Activated CD4-positive, alpha-beta memory T cell treated with anti-CD3 and anti-CD28 coated beads, Interleukin-2, amount 10 ng/mL, durations not matched to agents 7 days and 5 days (primary cell): ENCODE results near the gene NUDT7. TPM values are rescaled to one million over a fixed set of nuclear protein-coding genes. Genes with fewer than 3 reads are reported as not detected.

Experiments used
- CTCF ChIA-PET: fragments of 350-600 bp; sonication (Branson Sonifier 250); formaldehyde crosslinking; loops from one replicate; lab custom pipeline; 2021; ENCODE audit warnings: antibody characterized with exemption, inconsistent platforms; lab: Charles Lee
- POLR2A ChIA-PET: fragments of 350-600 bp; sonication (Branson Sonifier 250); formaldehyde crosslinking; loops from one replicate; lab custom pipeline; 2021; ENCODE audit warnings: antibody characterized with exemption; lab: Charles Lee
- DNase-seq: peaks from one replicate; pipeline ENCODE4 v3.0.0-alpha.2; 2020
- H3K27ac Mint-ChIP-seq: one replicate; pipeline ENCODE4 v1.8.0; 2021; ENCODE audit warnings: mild to moderate bottlenecking, mixed read lengths
- H3K27me3 Mint-ChIP-seq: one replicate; pipeline ENCODE4 v1.8.0; 2021; ENCODE audit warnings: mixed read lengths
- H3K36me3 Mint-ChIP-seq: one replicate; pipeline ENCODE4 v1.8.0; 2021; ENCODE audit warnings: low read depth, mixed read lengths
- H3K4me1 Mint-ChIP-seq: one replicate; pipeline ENCODE4 v1.8.0; 2021; ENCODE audit warnings: mixed read lengths
- H3K4me3 Mint-ChIP-seq: one replicate; pipeline ENCODE4 v1.8.0; 2021; ENCODE audit warnings: mild to moderate bottlenecking, mixed read lengths
- H3K9me3 Mint-ChIP-seq: one replicate; pipeline ENCODE4 v1.8.0; 2021; ENCODE audit warnings: mixed read lengths
- total RNA-seq, 2 experiments: library from RNA; stranded (reverse); gene quantifications; one replicate each; pipeline ENCODE4 v1.2.3, GENCODE V29; 2021

NUDT7 gene
- total RNA-seq, 2 experiments from 2014 or later = 5.3 to 6.5 TPM

GRCh38 chr16:77788181-77789084 is 66.1 kb downstream of the NUDT7 start, which contains the start of gene VAT1L:
TSS of gene VAT1L (plus strand) at chr16:77788564. CDS start at chr16:77788683, 119 bp downstream.
- no peaks in the 10 kb centered on the region for H3K36me3 Mint-ChIP-seq
- H3K27me3 Mint-ChIP-seq = peaks cover 55% of the 10 kb centered on the region
- ChIA-PET CTCF (no interaction called here), POLR2A (no interaction called here)
- H3K4me1 Mint-ChIP-seq = peaks cover 6% of the 10 kb centered on the region
- H3K27ac Mint-ChIP-seq = no peak within 1 kb of the TSS
- H3K4me3 Mint-ChIP-seq = peak within 1 kb of the TSS; percentile 51
- DNase-seq = no peak
- H3K9me3 Mint-ChIP-seq = no peaks in the 10 kb centered on the region

- no peak for DNase-seq
- POLR2A ChIA-PET = no interaction called here
Measured at GRCh38 chr16:77789085-77790008, 67.0 kb downstream of the NUDT7 start.

GRCh38 chr16:77790009-77790372 is 67.7 kb downstream of the NUDT7 start:
- DNase-seq = no peak
- Mint-ChIP-seq H3K36me3 (no peaks in the 10 kb centered on the region), H3K4me1 (peaks cover 6% of the 10 kb centered on the region), H3K27ac (no peak overlapping the region), H3K27me3 (peaks cover 70% of the 10 kb centered on the region), H3K9me3 (no peaks in the 10 kb centered on the region), H3K4me3 (no peak overlapping the region)
- POLR2A ChIA-PET = no interaction called here
- CTCF ChIA-PET = no interaction called here

More at GRCh38 chr16:77789085-77790008, 67.0 kb downstream of the NUDT7 start:
- Mint-ChIP-seq H3K9me3 (no peaks in the 10 kb centered on the region), H3K27me3 (peaks cover 63% of the 10 kb centered on the region), H3K4me1 (peaks cover 6% of the 10 kb centered on the region), H3K36me3 (no peaks in the 10 kb centered on the region), H3K4me3 (no peak overlapping the region), H3K27ac (no peak overlapping the region)
- CTCF ChIA-PET = no interaction called here

- peaks cover 69% of the 10 kb centered on the region for H3K27me3 Mint-ChIP-seq
- H3K27ac Mint-ChIP-seq = no peak overlapping the region
- DNase-seq = no peak
- ChIA-PET CTCF (no interaction called here), POLR2A (no interaction called here)
- H3K4me3 Mint-ChIP-seq = no peak overlapping the region
- no peaks in the 10 kb centered on the region for H3K9me3 Mint-ChIP-seq
- H3K4me1 Mint-ChIP-seq = peaks cover 6% of the 10 kb centered on the region
- no peaks in the 10 kb centered on the region for H3K36me3 Mint-ChIP-seq
Measured at GRCh38 chr16:77790912-77791311, 68.6 kb downstream of the NUDT7 start.

Other genes with a start within 250 kb of the NUDT7 start
- gene VAT1L, start 66.0 kb downstream of the NUDT7 start, total RNA-seq = under 1 TPM in 1 of 2 experiments, not detected in 1; 0.05 TPM